GM12874 (cell line): ENCODE data around the gene PRR16.

Source experiments
- CTCF ChIP-seq: IDR thresholded peaks from 2 replicates; pipeline ENCODE4 v1.5.1; 2011; ENCODE audit warnings: low read depth, mild to moderate bottlenecking, control low read depth, low read length, moderate library complexity; ENCODE audit not compliant: insufficient read depth

PRR16 gene

GRCh38 chr5:120527251-120527650 is 63.2 kb downstream of the PRR16 start:
- no peak for TF ChIP-seq CTCF

- TF ChIP-seq CTCF = no peak
These were observed 64.5 kb downstream of the PRR16 start for GRCh38 chr5:120528609-120529008.

GRCh38 chr5:120529386-120529785 is 65.3 kb downstream of the PRR16 start:
- TF ChIP-seq CTCF = no peak

GRCh38 chr5:120531215-120531614 is 67.1 kb downstream of the PRR16 start:
- no peak for TF ChIP-seq CTCF

GRCh38 chr5:120532835-120533234 is 68.7 kb downstream of the PRR16 start:
- TF ChIP-seq CTCF = no peak

- no peak for TF ChIP-seq CTCF
These were observed 69.5 kb downstream of the PRR16 start for GRCh38 chr5:120533581-120533980.

- TF ChIP-seq CTCF = no peak
These were observed 71.8 kb downstream of the PRR16 start for GRCh38 chr5:120535900-120536299.

- no peak for TF ChIP-seq CTCF
These were observed 74.0 kb downstream of the PRR16 start for GRCh38 chr5:120538149-120538548.
